TTC549 (cell line): ENCODE measurements around the gene TP53TG3E.
"Not testable (repeated sequence)": the region's sequence is repeated elsewhere in the genome, so short reads cannot be mapped to it uniquely, and the experiment has no call there.

Experiments used
- FAIRE-seq: peaks from 2 replicates; lab custom pipeline; 2012; peaks lifted over from hg19 to GRCh38; lab: Jason Lieb, UNC

The TP53TG3E gene, protein sequence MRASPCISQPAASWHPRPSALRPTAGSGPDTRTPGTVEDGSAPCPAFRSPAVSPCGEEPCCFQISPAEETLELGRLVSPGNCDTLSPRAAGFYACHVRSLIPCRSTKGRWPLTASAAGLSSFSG

DNA sequence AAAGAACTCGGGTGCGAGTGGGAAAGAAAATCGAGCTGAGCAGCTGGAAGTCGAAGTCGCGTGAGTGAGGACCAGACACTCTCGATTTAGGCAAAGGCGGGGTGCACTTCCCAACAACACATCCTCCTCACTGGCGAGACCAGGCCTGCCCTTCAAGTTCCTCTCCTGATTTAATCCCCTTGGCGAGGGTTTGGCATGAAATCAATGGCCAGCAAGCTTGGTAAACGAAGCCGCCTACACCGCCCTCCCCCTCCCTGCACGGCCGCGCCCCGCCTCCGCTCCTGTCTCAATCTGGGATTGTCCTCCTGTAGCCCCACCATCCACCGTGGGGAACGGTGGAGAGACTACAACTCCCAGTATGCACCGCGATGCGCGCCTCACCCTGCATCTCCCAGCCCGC, at the start of gene TP53TG3E:
Gene TP53TG3E, plus strand, starts transcription at position 301 of the 400 bp plus-strand sequence. Its CDS starts 68 bp downstream, at position 369.
- FAIRE-seq = not testable (repeated sequence)

DNA sequence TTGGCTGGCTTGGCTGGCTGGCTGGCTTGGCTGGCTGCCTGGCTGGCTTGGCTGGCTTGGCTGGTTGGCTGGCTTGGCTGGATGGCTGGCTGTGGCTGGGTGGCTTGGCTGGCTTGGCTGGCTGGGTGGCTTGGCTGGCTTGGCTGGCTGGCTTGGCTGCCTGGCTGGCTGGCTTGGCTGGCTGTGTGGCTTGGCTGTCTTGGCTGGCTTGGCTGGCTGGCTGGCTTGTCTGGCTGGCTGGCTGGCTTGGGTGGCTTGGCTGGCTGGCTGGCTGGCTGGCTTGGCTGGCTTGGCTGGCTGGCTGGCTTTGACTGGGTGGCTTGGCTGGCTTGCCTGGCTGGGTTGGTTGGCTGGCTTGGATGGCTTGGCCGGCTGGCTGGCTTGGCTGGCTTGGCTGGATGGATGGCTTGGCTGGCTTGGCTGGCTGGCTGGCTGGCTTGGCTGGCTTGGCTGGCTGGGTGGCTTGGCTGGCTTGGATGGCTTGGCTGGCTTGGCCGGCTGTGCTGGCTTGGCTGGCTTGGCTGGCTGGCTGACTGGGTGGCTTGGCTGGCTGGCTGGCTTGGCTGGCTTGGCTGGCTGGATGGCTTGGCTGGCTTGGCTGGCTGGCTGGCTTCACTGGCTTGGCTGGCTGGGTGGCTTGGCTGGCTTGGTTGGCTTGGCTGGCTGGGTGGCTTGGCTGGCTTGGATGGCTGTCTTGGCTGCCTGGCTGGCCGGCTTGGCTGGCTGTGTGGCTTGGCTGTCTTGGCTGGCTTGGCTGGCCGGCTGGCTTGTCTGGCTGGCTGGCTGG, 32.3 kb downstream of the TP53TG3E start:
- not testable (repeated sequence) for FAIRE-seq

DNA sequence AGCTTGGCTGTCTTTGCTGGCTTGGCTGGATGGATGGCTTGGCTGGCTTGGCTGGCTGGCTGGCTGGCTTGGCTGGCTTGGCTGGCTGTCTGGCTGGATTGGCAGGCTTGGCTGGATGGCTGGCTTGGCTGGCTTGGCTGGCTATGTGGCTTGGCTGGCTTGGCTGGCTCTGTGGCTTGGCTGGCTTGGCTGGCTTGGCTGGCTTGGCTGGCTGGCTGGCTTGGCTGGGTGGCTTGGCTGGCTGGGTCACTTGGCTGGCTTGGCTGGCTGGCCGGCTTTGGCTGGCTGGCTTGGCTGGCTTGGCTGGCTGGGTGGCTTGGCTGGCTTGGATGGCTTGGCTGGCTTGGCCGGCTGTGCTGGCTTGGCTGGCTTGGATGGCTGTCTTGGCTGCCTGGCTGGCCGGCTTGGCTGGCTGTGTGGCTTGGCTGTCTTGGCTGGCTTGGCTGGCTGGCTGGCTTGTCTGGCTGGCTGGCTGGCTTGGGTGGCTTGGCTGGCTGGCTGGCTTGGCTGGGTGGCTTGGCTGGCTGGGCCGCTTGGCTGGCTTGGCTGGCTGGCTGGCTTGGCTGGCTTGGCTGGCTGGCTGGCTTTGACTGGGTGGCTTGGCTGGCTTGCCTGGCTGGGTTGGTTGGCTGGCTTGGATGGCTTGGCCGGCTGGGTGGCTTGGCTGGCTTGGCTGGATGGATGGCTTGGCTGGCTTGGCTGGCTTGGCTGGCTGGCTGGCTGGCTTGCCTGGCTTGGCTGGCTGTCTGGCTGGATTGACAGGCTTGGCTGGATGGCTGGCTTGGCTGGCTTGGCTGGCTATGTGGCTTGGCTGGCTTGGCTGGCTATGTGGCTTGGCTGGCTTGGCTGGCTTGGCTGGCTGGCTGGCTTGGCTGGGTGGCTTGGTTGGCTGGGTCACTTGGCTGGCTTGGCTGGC, 33.8 kb downstream of the TP53TG3E start:
- FAIRE-seq = not testable (repeated sequence)

- FAIRE-seq = not testable (repeated sequence)
Measured at GRCh38 chr16:33338543-33338951, 34.4 kb downstream of the TP53TG3E start.

GRCh38 chr16:33339093-33340061, 35.3 kb downstream of the TP53TG3E start:
- not testable (repeated sequence) for FAIRE-seq
